WTC11 (cell line): ENCODE results near the gene FGFR4. TPM values are rescaled to one million over a fixed set of nuclear protein-coding genes. Genes with fewer than 3 reads are reported as not detected.

Source experiments
- ATAC-seq: fragments of 200-7000 bp; cut with Tn5 transposase; 2 replicates; pipeline ENCODE4 v1.10.0; 2021; ENCODE audit warnings: mild to moderate bottlenecking, moderate library complexity
- CTCF ChIA-PET: fragments of 300-600 bp; sonication (Branson Sonifier 250); formaldehyde crosslinking; loops from one replicate; lab custom pipeline; 2021; ENCODE audit warnings: antibody characterized with exemption; lab: Charles Lee
- POLR2A ChIA-PET: fragments of 350-600 bp; sonication (Branson Sonifier 250); formaldehyde crosslinking; loops from one replicate; lab custom pipeline; 2021; ENCODE audit warnings: antibody characterized with exemption; lab: Charles Lee
- DNase-seq: peaks from one replicate; pipeline ENCODE4 v3.0.0; 2021; ENCODE audit warnings: low spot score
- H3K27ac Mint-ChIP-seq: 2 replicates; pipeline ENCODE4 v1.8.0; 2021; ENCODE audit warnings: mixed read lengths
- H3K27me3 Mint-ChIP-seq: 2 replicates; pipeline ENCODE4 v1.8.0; 2021; ENCODE audit warnings: low read depth, mild to moderate bottlenecking, moderate library complexity, mixed read lengths
- H3K36me3 Mint-ChIP-seq: 2 replicates; pipeline ENCODE4 v1.8.0; 2021; ENCODE audit warnings: mixed read lengths
- H3K4me1 Mint-ChIP-seq: 2 replicates; pipeline ENCODE4 v1.8.0; 2022; ENCODE audit warnings: mixed read lengths
- H3K4me3 Mint-ChIP-seq: 2 replicates; pipeline ENCODE4 v1.8.0; 2021; ENCODE audit warnings: mild to moderate bottlenecking, moderate library complexity, mixed read lengths
- H3K9me3 Mint-ChIP-seq: 2 replicates; pipeline ENCODE4 v1.8.0; 2021; ENCODE audit warnings: mixed read lengths
- ATF3 ChIP-seq: sonication (generic); formaldehyde crosslinking; conservative IDR thresholded peaks from 2 replicates; pipeline ENCODE4 v1.8.1; 2022; ENCODE audit warnings: mild to moderate bottlenecking, missing genetic modification reagents
- CBFB ChIP-seq: sonication (generic); formaldehyde crosslinking; IDR thresholded peaks from 2 replicates; pipeline ENCODE4 v1.8.1; 2022; ENCODE audit warnings: mild to moderate bottlenecking, low read depth, missing genetic modification reagents
- FOXK1 ChIP-seq: sonication (generic); formaldehyde crosslinking; IDR thresholded peaks from 2 replicates; pipeline ENCODE4 v1.8.0; 2022; ENCODE audit warnings: mild to moderate bottlenecking, moderate library complexity, missing genetic modification reagents
- FOXP4 ChIP-seq: sonication (generic); formaldehyde crosslinking; IDR thresholded peaks from 2 replicates; pipeline ENCODE4 v1.8.0; 2022; ENCODE audit warnings: mild to moderate bottlenecking, missing genetic modification reagents
- GABPB1 ChIP-seq: sonication (generic); formaldehyde crosslinking; IDR thresholded peaks from 2 replicates; pipeline ENCODE4 v1.8.1; 2023; ENCODE audit warnings: mild to moderate bottlenecking, missing genetic modification reagents
- HMGXB4 ChIP-seq: sonication (generic); formaldehyde crosslinking; IDR thresholded peaks from 2 replicates; pipeline ENCODE4 v1.8.1; 2023; ENCODE audit warnings: mild to moderate bottlenecking, moderate library complexity, missing genetic modification reagents
- JAZF1 ChIP-seq: fragments of 250-450 bp; sonication (Bioruptor Pico); IDR thresholded peaks from 2 replicates; pipeline ENCODE4 v1.9.0; 2021; ENCODE audit warnings: moderate library complexity, mild to moderate bottlenecking, inconsistent platforms
- JUN ChIP-seq: sonication (generic); formaldehyde crosslinking; IDR thresholded peaks from 2 replicates; pipeline ENCODE4 v1.8.0; 2023; ENCODE audit warnings: mild to moderate bottlenecking, missing genetic modification reagents
- MLX ChIP-seq: sonication (generic); formaldehyde crosslinking; IDR thresholded peaks from 2 replicates; pipeline ENCODE4 v1.8.1; 2023; ENCODE audit warnings: mild to moderate bottlenecking, missing genetic modification reagents, moderate library complexity
- MYBL2 ChIP-seq: sonication (generic); formaldehyde crosslinking; IDR thresholded peaks from 2 replicates; pipeline ENCODE4 v1.8.1; 2023; ENCODE audit warnings: mild to moderate bottlenecking, moderate library complexity, missing genetic modification reagents
- NFYB ChIP-seq: sonication (generic); formaldehyde crosslinking; conservative IDR thresholded peaks from 2 replicates; pipeline ENCODE4 v1.8.0; 2022; ENCODE audit warnings: low read depth, missing genetic modification reagents
- OVOL2 ChIP-seq: fragments of 250-450 bp; sonication (Bioruptor Pico); IDR thresholded peaks from 2 replicates; pipeline ENCODE4 v1.9.0; 2021; ENCODE audit warnings: mild to moderate bottlenecking, borderline replicate concordance
- RELA ChIP-seq: sonication (generic); formaldehyde crosslinking; IDR thresholded peaks from 2 replicates; pipeline ENCODE4 v1.8.1; 2022; ENCODE audit warnings: missing genetic modification reagents, mild to moderate bottlenecking, borderline replicate concordance
- SMAD3 ChIP-seq: sonication (generic); formaldehyde crosslinking; IDR thresholded peaks from 2 replicates; pipeline ENCODE4 v1.8.0; 2022; ENCODE audit warnings: missing genetic modification reagents, mild to moderate bottlenecking, borderline replicate concordance
- SMAD4 ChIP-seq: sonication (generic); formaldehyde crosslinking; IDR thresholded peaks from 2 replicates; pipeline ENCODE4 v1.8.0; 2022; ENCODE audit warnings: mild to moderate bottlenecking, missing genetic modification reagents
- USF2 ChIP-seq: sonication (generic); formaldehyde crosslinking; IDR thresholded peaks from 2 replicates; pipeline ENCODE4 v1.8.1; 2023; ENCODE audit warnings: mild to moderate bottlenecking, missing genetic modification reagents, moderate library complexity
- ZNF281 ChIP-seq: sonication (generic); formaldehyde crosslinking; IDR thresholded peaks from 2 replicates; pipeline ENCODE4 v1.8.0; 2023; ENCODE audit warnings: mild to moderate bottlenecking, missing genetic modification reagents
- ZNF423 ChIP-seq: fragments of 250-450 bp; sonication (Bioruptor Pico); IDR thresholded peaks from 2 replicates; pipeline ENCODE4 v2.1.2; 2022; ENCODE audit warnings: mild to moderate bottlenecking, moderate library complexity
- ZNF425 ChIP-seq: fragments of 250-450 bp; sonication (Bioruptor Pico); conservative IDR thresholded peaks from 2 replicates; pipeline ENCODE4 v1.9.0; 2021; ENCODE audit warnings: mild to moderate bottlenecking
- total RNA-seq: library from RNA; stranded (reverse); gene quantifications from 3 replicates; pipeline ENCODE4 v1.2.3, GENCODE V29; 2021

FGFR4 gene
- total RNA-seq, 1 experiment from 2014 or later, result 108 TPM

- TF ChIP-seq ZNF425 (no peak), RELA (CRISPR knock-in tag) (peak; percentile 30; the same call in 1 of the 2 replicates), ATF3 (CRISPR knock-in tag) (no peak), FOXP4 (peak; percentile 37; the same call in 1 of the 2 replicates), CBFB (CRISPR knock-in tag) (no peak; the same call in 1 of the 2 replicates), JUN (no peak), NFYB (CRISPR knock-in tag) (no peak), MYBL2 (CRISPR knock-in tag) (peak; percentile 14; the same call in 1 of the 2 replicates), MLX (CRISPR knock-in tag) (no peak), FOXK1 (CRISPR knock-in tag) (no peak), SMAD4 (CRISPR knock-in tag) (0 out of 2 replicates have a peak, but pooled peaks have one; percentile 38), ZNF281 (no peak), OVOL2 (CRISPR knock-in tag) (no peak)
Observed at GRCh38 chr5:177132136-177133095, 45.7 kb downstream of the FGFR4 start (continued).

GRCh38 chr5:177133096-177133852, 46.6 kb downstream of the FGFR4 start, which contains the start of gene NSD1:
NSD1 (plus strand) TSS chr5:177133773; CDS start chr5:177135104, 1,331 bp downstream.
- Mint-ChIP-seq H3K9me3 (no peaks in the 10 kb centered on the region), H3K4me1 (peaks cover 44% of the 10 kb centered on the region), H3K4me3 (peak within 1 kb of the TSS; percentile 85), H3K36me3 (peaks cover 37% of the 10 kb centered on the region), H3K27me3 (no peaks in the 10 kb centered on the region; the same call in 1 of the 2 replicates), H3K27ac (peak within 1 kb of the TSS; percentile 68; the same call in 1 of the 2 replicates)
- DNase-seq (peak; percentile 93), ATAC-seq (peak; percentile 69)
- CTCF ChIA-PET, result interaction anchor here (1.0 to 3.4 kb wide), 3 partner anchors 21 to 176 kb away, joined by 5 to 22 read pairs (median 11); no protein-coding TSS in a partner anchor
- POLR2A ChIA-PET, result interaction anchor here (1.0 to 1.6 kb wide), 7 partner anchors 9 to 314 kb away, joined by 3 to 5 read pairs (median 3); partner anchors contain the start of gene FGFR4
- TF ChIP-seq ZNF423 (peak; percentile 82), JAZF1 (no peak), HMGXB4 (CRISPR knock-in tag) (peak; percentile 51; the same call in 1 of the 2 replicates), SMAD3 (CRISPR knock-in tag) (peak; percentile 24; the same call in 1 of the 2 replicates), USF2 (CRISPR knock-in tag) (0 out of 2 replicates have a peak, but pooled peaks have one; percentile 6), OVOL2 (CRISPR knock-in tag) (no peak), JUN (peak; percentile 87; the same call in 1 of the 2 replicates), GABPB1 (CRISPR knock-in tag) (no peak)
